K562 (cell line): ENCODE results near the gene NSMCE1. TPM values are rescaled to one million over a fixed set of nuclear protein-coding genes. Genes with fewer than 3 reads are reported as not detected.

Experiments
- ATF6 ChIP-seq: sonication (generic); formaldehyde crosslinking; IDR thresholded peaks from 2 replicates; pipeline ENCODE4 v1.4.0; 2020; ENCODE audit warnings: mild to moderate bottlenecking, missing genetic modification reagents
- NCOA4 ChIP-seq: fragments of 450-650 bp; IDR thresholded peaks from 2 replicates; pipeline ENCODE4 v1.6.1; 2018; ENCODE audit warnings: mild to moderate bottlenecking; ENCODE audit not compliant: partially characterized antibody
- NKRF ChIP-seq: fragments of 450-650 bp; IDR thresholded peaks from 2 replicates; pipeline ENCODE4 v1.6.1; 2016; ENCODE audit warnings: borderline replicate concordance
- RERE ChIP-seq: sonication (generic); formaldehyde crosslinking; IDR thresholded peaks from 2 replicates; pipeline ENCODE4 v1.8.0; 2023; ENCODE audit warnings: missing genetic modification reagents, mild to moderate bottlenecking, borderline replicate concordance
- SAP30 ChIP-seq: fragments of 200-600 bp; sonication (generic); IDR thresholded peaks from 2 replicates; pipeline ENCODE4 v1.6.1; 2012; ENCODE audit warnings: borderline replicate concordance, low read depth, mild to moderate bottlenecking, moderate library complexity, low read length, control low read depth, inconsistent platforms; ENCODE audit not compliant: insufficient read depth, poor library complexity, severe bottlenecking
- SRSF3 ChIP-seq: fragments of 200-400 bp; formaldehyde crosslinking; IDR thresholded peaks from 2 replicates; pipeline ENCODE4 v1.6.1; 2016; ENCODE audit warnings: mild to moderate bottlenecking, low read length, moderate library complexity; ENCODE audit not compliant: insufficient read depth
- ZBTB34 ChIP-seq: fragments of 250-450 bp; sonication (Bioruptor Pico); IDR thresholded peaks from 2 replicates; pipeline ENCODE4 v1.8.0; 2021; ENCODE audit warnings: mild to moderate bottlenecking, moderate library complexity
- ZC3H4 ChIP-seq: sonication (generic); formaldehyde crosslinking; IDR thresholded peaks from 2 replicates; pipeline ENCODE4 v1.9.0; 2021; ENCODE audit warnings: missing genetic modification reagents, borderline replicate concordance
- ZNF124 ChIP-seq: sonication (generic); formaldehyde crosslinking; IDR thresholded peaks from 2 replicates; pipeline ENCODE4 v1.8.1; 2022; ENCODE audit warnings: missing genetic modification reagents
- polyA plus RNA-seq, 8 experiments: library from polyadenylated mRNA; depleted of rRNA in 4 of 8; stranded (reverse) in 5 of 8; unstranded in 3 of 8; fragments of >200 nt; fragmentation: Nextera tagmentation in 2 of 8; fragmentation: Illumina TruSeq in 1 of 8; extraction: Ambion mirVana in 2 of 8; extraction: Trizol in 1 of 8; gene quantifications; 2 replicates each; pipeline versions ENCODE4 v1.2.1 to v1.2.3, GENCODE V29; 2011 to 2014; ENCODE audit warnings: inconsistent platforms in 1 of 8, missing spikeins in 1 of 8
- total RNA-seq, 7 experiments: library from RNA; depleted of rRNA in 6 of 7; stranded (reverse); fragments of >200 nt in 6 of 7; fragmentation: Illumina TruSeq in 2 of 7; extraction: Trizol in 2 of 7; gene quantifications; 2 replicates each; pipeline versions ENCODE4 v1.2.1 to v1.2.3, GENCODE V29; 2011 to 2021; ENCODE audit warnings: low replicate concordance in 1 of 7

NSMCE1 gene
- total and polyA plus RNA-seq, 9 of the 15 experiments (the other 6 are each of a cell fraction or from before 2014, with no cell fraction given) = 52.1 to 163 (median 61.5) TPM

- TF ChIP-seq NCOA4 (no peak), SAP30 (no peak), RERE (CRISPR knock-in tag) (no peak), SRSF3 (no peak), ATF6 (CRISPR knock-in tag) (no peak), ZNF124 (CRISPR knock-in tag) (no peak), ZC3H4 (no peak), NKRF (no peak), ZBTB34 (CRISPR knock-in tag) (no peak)
These were observed 39.7 kb downstream of the NSMCE1 start (continued) for GRCh38 chr16:27228621-27229501.
